DND-41 (cell line): Measurements from ENCODE around the gene PDE4D.

Experiments used
- EZH2 ChIP-seq: IDR thresholded peaks from 3 replicates; pipeline ENCODE4 v1.6.1; 2012; ENCODE audit warnings: borderline replicate concordance, low read depth, mild to moderate bottlenecking, moderate library complexity, low read length, inconsistent platforms; ENCODE audit not compliant: severe bottlenecking
- TF ChIP-seq, protein P1 (sequence below): IDR thresholded peaks from 2 replicates; pipeline ENCODE4 v1.5.1; 2012; ENCODE audit warnings: borderline replicate concordance, low read length, moderate library complexity, mild to moderate bottlenecking; ENCODE audit not compliant: poor library complexity, severe bottlenecking; ENCODE audit errors: extremely low read depth

DNA sequence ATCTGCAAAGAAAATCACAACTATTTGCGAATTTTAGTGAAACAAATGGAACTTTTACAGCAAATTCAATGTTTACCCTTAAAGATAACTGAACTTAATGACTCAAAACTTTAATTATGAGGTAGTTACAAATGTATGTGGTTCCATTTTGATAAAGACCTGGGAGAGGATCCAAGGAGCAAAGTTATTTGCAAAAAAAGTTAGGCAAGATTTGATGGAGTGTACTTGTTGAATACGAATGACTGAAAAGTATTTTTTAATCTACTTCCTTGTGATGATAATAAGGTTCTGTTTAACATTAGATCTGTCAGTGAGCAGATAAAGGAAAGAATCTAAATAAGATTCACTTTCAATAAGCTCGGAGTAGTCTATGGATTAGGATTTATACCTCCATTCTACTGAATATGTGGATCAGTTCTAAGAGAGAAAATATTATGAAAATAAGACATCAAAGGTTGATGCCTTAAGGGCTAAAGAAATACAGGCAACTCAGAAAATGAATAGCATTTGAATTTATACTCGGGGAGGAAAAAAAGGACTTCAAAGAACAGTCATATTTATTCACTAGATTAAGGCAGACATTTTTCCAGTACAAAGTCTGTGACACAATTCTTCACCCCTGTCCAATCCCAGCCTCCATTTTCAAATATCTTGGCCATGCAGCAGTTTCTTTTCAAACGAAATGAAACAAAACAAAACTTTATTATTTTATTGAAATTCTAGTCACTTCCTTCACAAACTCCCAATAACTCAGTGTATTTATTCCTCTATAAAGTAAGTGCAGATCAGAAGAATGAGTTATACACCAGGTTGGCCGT, 199.8 kb downstream of the PDE4D start:
- TF ChIP-seq, protein P1, sequence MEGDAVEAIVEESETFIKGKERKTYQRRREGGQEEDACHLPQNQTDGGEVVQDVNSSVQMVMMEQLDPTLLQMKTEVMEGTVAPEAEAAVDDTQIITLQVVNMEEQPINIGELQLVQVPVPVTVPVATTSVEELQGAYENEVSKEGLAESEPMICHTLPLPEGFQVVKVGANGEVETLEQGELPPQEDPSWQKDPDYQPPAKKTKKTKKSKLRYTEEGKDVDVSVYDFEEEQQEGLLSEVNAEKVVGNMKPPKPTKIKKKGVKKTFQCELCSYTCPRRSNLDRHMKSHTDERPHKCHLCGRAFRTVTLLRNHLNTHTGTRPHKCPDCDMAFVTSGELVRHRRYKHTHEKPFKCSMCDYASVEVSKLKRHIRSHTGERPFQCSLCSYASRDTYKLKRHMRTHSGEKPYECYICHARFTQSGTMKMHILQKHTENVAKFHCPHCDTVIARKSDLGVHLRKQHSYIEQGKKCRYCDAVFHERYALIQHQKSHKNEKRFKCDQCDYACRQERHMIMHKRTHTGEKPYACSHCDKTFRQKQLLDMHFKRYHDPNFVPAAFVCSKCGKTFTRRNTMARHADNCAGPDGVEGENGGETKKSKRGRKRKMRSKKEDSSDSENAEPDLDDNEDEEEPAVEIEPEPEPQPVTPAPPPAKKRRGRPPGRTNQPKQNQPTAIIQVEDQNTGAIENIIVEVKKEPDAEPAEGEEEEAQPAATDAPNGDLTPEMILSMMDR = no peak
- no peak for TF ChIP-seq EZH2
